Lung (tissue), 12 donors: Measurements from ENCODE around the gene RAVER1. TPM values are rescaled to one million over a fixed set of nuclear protein-coding genes. Genes with fewer than 3 reads are reported as not detected.
A peak's percentile ranks its signal among the peaks of the same experiment; 100 is the strongest.

Source experiments
- ATAC-seq: fragments of 200-7000 bp; cut with Tn5 transposase; one replicate; pipeline ENCODE4 v1.9.1; 2020; ENCODE audit warnings: moderate number of reproducible peaks; ENCODE audit not compliant: insufficient read depth, low FRiP score
- DNase-seq, 3 donors: peaks; one replicate each; pipeline ENCODE4 v3.0.0-alpha.2; 2013 to 2017
- H3K27ac ChIP-seq, 2 donors: one replicate each; pipeline ENCODE4 v1.5.1; 2013; ENCODE audit warnings: mild to moderate bottlenecking in 2 of 2, moderate library complexity in 2 of 2, control low read depth in 1 of 2, inconsistent platforms in 1 of 2, low read depth in 1 of 2, low read length in 1 of 2
- H3K27me3 ChIP-seq, 3 donors: one replicate each; pipeline ENCODE4 v1.5.1; 2013; ENCODE audit warnings: low read length in 2 of 3; ENCODE audit not compliant: control insufficient read depth in 3 of 3, insufficient read depth in 3 of 3
- H3K36me3 ChIP-seq, 4 donors: one replicate each; pipeline ENCODE4 v1.5.1; 2013; ENCODE audit warnings: low read length in 4 of 4, mild to moderate bottlenecking in 1 of 4, moderate library complexity in 1 of 4; ENCODE audit not compliant: control insufficient read depth in 4 of 4, insufficient read depth in 4 of 4
- H3K4me1 ChIP-seq, 5 donors: one replicate each; pipeline ENCODE4 v1.5.1; 2013; ENCODE audit warnings: low read length in 5 of 5, mild to moderate bottlenecking in 2 of 5, moderate library complexity in 1 of 5; ENCODE audit not compliant: control insufficient read depth in 5 of 5, insufficient read depth in 5 of 5
- H3K4me3 ChIP-seq: one replicate; pipeline ENCODE4 v1.5.1; 2013; ENCODE audit warnings: mild to moderate bottlenecking, control low read depth, moderate library complexity
- H3K9ac ChIP-seq, 2 donors: one replicate each; pipeline ENCODE4 v1.5.1; 2013; ENCODE audit warnings: low read length in 2 of 2, control low read depth in 1 of 2; ENCODE audit not compliant: insufficient read depth in 1 of 2
- H3K9me3 ChIP-seq, 4 donors: one replicate each; pipeline ENCODE4 v1.5.1; 2013; ENCODE audit warnings: low read length in 3 of 4, mild to moderate bottlenecking in 1 of 4, moderate library complexity in 1 of 4; ENCODE audit not compliant: control insufficient read depth in 4 of 4, insufficient read depth in 3 of 4
- WGBS, 2 donors: extraction: QIAGEN DNeasy Blood & Tissue Kit; methylation state at CpG; one replicate each; pipeline ENCODE4 v1.1.7; 2013; 5-methylcytosine and 5-hydroxymethylcytosine counted together
- polyA plus RNA-seq, 2 donors: library from polyadenylated mRNA; stranded (reverse); fragments of 200-250 nt; gene quantifications; one replicate each; pipeline ENCODE4 v1.2.1, GENCODE V29; 2013
- total RNA-seq, 2 donors: library from RNA; depleted of rRNA in 1 of 2; stranded (reverse); fragments of >200 nt in 1 of 2; gene quantifications; one replicate each; pipeline ENCODE4 v1.2.1, GENCODE V29; 2014 to 2021
- TF ChIP-seq, protein P1 (sequence below): IDR thresholded peaks from 2 replicates; pipeline ENCODE4 v1.5.1; 2012; ENCODE audit warnings: mild to moderate bottlenecking; ENCODE audit errors: control extremely low read depth, extremely low read depth
- donor health status: control.
- donor health status: control.
- donor health status: Bipolar disorder and iron deficiency.
- donor health status: healthy.
- donor health status: DM: yes; HTN: yes; CAD: no.

RAVER1 gene
- total and polyA plus RNA-seq, 4 donors = 10.5 to 46.1 (median 19.4) TPM

DNA sequence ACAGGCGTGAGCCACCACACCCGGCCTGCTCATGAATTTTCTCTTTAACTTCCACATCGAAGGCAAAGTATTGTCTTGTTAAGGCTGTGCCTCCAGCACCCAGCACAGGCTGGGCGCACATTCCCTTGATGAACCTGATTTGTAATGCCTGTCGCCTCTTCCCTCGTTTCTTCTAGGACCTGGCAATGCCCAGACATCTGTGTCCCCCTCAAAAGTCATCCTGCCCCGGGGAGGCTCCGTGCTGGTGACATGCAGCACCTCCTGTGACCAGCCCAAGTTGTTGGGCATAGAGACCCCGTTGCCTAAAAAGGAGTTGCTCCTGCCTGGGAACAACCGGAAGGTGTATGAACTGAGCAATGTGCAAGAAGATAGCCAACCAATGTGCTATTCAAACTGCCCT, 58.7 kb downstream of the RAVER1 start:
- Histone ChIP-seq H3K4me1 (peaks cover 0 to 16% (median 4%) of the 10 kb centered on the region in 5 donors), H3K27ac (peak overlapping the region in 1 of 2 donors; percentile 79), H3K4me3 (peak overlapping the region; percentile 26), H3K9ac (no peak overlapping the region), H3K27me3 (peaks cover 0 to 8% (median 0%) of the 10 kb centered on the region in 3 donors), H3K9me3 (no peaks in the 10 kb centered on the region), H3K36me3 (peaks cover 0 to 23% (median 0%) of the 10 kb centered on the region in 4 donors)
- DNase-seq = no peak
- 78 to 94% methylated on average over 10 of the region's 10 CpGs for WGBS, 2 donors
- ATAC-seq = no peak
- TF ChIP-seq, protein P1, sequence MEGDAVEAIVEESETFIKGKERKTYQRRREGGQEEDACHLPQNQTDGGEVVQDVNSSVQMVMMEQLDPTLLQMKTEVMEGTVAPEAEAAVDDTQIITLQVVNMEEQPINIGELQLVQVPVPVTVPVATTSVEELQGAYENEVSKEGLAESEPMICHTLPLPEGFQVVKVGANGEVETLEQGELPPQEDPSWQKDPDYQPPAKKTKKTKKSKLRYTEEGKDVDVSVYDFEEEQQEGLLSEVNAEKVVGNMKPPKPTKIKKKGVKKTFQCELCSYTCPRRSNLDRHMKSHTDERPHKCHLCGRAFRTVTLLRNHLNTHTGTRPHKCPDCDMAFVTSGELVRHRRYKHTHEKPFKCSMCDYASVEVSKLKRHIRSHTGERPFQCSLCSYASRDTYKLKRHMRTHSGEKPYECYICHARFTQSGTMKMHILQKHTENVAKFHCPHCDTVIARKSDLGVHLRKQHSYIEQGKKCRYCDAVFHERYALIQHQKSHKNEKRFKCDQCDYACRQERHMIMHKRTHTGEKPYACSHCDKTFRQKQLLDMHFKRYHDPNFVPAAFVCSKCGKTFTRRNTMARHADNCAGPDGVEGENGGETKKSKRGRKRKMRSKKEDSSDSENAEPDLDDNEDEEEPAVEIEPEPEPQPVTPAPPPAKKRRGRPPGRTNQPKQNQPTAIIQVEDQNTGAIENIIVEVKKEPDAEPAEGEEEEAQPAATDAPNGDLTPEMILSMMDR = no peak

DNA sequence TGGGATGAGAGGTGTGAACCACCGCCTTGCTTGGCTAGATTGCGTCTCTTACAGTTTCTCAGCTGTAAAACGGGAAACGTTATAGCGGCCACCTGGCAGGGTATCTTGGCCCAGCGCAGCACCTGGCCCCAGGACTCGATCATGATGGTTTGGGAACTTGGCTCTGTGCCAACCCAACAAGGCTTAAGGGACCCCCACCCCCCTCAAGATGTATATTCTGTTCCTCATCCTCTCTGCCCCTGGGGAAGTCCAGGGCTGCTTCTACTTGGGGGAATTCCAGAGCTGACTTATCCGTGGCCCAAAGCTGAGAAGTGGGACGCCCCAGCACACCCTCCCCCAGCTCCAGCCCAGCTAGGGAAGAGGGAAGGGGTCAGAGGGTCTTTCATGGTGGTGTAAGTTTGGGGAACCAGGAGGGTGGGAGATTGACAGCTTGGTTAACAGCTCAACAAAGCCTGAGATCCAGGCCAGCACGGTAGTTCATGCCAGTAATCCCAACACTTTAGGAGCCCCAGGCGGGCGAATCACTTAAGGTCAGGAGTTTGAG, 61.7 kb downstream of the RAVER1 start:
- Histone ChIP-seq H3K27ac (peak overlapping the region; percentile 78 to 89), H3K9ac (no peak overlapping the region), H3K4me1 (peaks cover 0 to 16% (median 4%) of the 10 kb centered on the region in 5 donors), H3K4me3 (peak overlapping the region; percentile 76), H3K9me3 (no peaks in the 10 kb centered on the region), H3K27me3 (peaks cover 0 to 8% (median 0%) of the 10 kb centered on the region in 3 donors), H3K36me3 (peaks cover 0 to 8% (median 0%) of the 10 kb centered on the region in 4 donors)
- ATAC-seq (no peak), DNase-seq (no peak)
- TF ChIP-seq, protein P1 = no peak
- 15 to 23% methylated on average over 12 of the region's 12 CpGs for WGBS, 2 donors

DNA sequence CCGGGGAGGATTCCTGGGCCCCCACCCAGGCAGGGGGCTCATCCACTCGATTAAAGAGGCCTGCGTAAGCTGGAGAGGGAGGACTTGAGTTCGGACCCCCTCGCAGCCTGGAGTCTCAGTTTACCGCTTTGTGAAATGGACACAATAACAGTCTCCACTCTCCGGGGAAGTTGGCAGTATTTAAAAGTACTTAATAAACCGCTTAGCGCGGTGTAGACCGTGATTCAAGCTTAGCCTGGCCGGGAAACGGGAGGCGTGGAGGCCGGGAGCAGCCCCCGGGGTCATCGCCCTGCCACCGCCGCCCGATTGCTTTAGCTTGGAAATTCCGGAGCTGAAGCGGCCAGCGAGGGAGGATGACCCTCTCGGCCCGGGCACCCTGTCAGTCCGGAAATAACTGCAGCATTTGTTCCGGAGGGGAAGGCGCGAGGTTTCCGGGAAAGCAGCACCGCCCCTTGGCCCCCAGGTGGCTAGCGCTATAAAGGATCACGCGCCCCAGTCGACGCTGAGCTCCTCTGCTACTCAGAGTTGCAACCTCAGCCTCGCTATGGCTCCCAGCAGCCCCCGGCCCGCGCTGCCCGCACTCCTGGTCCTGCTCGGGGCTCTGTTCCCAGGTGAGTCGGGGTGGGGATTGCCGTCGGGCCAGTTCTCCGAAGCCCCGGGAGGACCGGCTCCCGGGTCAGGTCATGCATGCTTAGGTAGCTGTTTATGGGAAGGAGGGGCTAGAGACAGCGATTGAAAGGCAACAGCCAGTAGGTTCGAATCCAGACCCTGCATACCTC, 62.5 kb downstream of the RAVER1 start, which contains the start of gene ICAM1:
Gene ICAM1 (plus strand): TSS at position 505 of the 779 bp plus-strand sequence. CDS start 40 bp downstream, at position 545.
- DNase-seq (peak; percentile 71 to 82 (median 77)), ATAC-seq (peak; percentile 73)
- Histone ChIP-seq H3K27ac (peak within 1 kb of the TSS; percentile 78 to 89), H3K27me3 (peaks cover 0 to 8% (median 0%) of the 10 kb centered on the region in 3 donors), H3K4me1 (peaks cover 0 to 16% (median 4%) of the 10 kb centered on the region in 5 donors), H3K9ac (peak within 1 kb of the TSS; percentile 39 to 43), H3K9me3 (no peaks in the 10 kb centered on the region), H3K4me3 (peak within 1 kb of the TSS; percentile 76), H3K36me3 (peaks cover 0 to 8% (median 0%) of the 10 kb centered on the region in 4 donors)
- TF ChIP-seq, protein P1 = no peak
- 1% methylated on average over 40 to 51 of the region's 51 CpGs for WGBS, 2 donors
